GM21528 (cell line): ENCODE measurements around the gene GATAD2A.
"Not testable (repeated sequence)": the region's sequence is repeated elsewhere in the genome, so short reads cannot be mapped to it uniquely, and the experiment has no call there.

ENCODE experiments used
- ATAC-seq: cut with Tn5 transposase; IDR thresholded peaks from one replicate; pipeline ENCODE4 v1.9.1; 2021; ENCODE audit warnings: mild to moderate bottlenecking, moderate library complexity; ENCODE audit not compliant: unreplicated experiment, low FRiP score

Gene GATAD2A

GRCh38 chr19:19385896-19386869 is 19.3 kb upstream of the GATAD2A start:
- ATAC-seq = peak; percentile 17

- ATAC-seq = no peak
These were observed 18.4 kb upstream of the GATAD2A start for GRCh38 chr19:19387108-19387507.

GRCh38 chr19:19388568-19389555 is 16.6 kb upstream of the GATAD2A start:
- no peak for ATAC-seq

DNA sequence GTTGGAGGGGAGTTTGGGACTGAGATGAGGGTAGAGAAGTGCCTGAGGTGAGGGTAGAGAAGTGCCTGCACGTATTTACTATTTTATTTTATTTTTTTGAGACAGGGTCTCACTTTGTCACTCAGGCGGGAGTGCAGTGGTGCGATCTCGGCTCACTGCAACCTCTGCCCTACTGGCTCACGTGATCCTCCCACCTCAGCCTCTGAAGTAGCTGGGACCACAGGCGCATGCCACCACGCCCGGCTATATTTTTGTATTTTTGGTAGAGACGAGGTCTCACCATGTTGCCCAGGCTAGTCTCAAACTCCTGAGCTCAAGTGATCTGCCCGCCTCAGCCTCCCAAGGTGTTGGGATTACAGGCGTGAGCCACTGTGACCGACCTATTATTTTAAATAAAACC is 15.8 kb upstream of the GATAD2A start:
- ATAC-seq = not testable (repeated sequence)

DNA sequence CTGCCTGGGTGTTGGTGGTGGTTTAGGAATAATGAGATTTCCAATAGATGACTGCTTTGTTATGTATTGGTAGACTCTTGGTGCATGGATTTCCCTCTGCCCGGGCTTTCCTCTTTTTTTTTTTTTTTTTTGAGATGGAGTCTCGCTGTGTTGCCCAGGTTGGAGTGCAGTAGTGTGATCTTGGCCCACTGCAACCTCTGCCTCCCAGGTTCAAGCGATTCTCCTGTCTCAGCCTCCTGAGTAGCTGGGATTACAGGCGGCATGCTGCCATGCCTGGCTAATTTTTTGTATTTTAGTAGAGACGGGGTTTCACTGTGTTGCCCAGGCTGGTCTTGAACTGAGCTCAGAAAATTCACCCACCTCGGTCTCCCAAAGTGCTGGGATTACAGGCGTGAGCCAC is 11.1 kb upstream of the GATAD2A start:
- not testable (repeated sequence) for ATAC-seq

GRCh38 chr19:19399733-19400433 is 5.6 kb upstream of the GATAD2A start:
- ATAC-seq = no peak

DNA sequence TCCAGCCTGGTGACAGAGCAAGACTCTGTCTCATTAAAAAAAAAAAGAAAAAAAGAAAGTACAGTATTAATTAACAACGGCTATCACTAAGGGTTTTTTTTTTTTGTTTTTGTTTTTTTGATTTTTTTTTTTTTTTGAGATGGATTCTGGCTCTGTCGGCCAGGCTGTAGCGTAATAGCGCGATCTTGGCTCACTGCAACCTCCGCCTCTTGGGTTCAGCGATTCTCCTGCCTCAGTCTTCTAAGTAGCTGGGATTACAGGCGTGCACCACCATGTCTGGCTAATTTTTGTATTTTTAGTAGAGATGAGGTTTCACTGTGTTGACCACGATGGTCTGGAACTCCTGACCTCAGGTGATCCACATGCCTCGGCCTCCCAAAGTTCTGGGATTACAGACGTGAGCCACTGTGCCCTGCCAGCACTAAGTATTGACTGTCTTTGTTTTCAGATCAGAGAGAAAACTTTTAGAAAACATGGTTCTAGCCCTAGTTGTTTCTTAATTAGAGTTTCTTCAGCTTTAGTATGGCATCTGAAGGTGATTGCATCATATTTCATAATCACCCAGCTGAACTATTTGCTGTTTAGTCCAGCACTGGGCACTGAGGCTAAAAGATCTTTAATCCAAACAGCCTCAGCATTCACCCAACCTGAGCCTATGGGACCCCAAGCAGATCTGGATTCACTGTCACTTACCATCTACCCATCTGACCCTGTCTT is 2.7 kb upstream of the GATAD2A start:
- no peak for ATAC-seq

DNA sequence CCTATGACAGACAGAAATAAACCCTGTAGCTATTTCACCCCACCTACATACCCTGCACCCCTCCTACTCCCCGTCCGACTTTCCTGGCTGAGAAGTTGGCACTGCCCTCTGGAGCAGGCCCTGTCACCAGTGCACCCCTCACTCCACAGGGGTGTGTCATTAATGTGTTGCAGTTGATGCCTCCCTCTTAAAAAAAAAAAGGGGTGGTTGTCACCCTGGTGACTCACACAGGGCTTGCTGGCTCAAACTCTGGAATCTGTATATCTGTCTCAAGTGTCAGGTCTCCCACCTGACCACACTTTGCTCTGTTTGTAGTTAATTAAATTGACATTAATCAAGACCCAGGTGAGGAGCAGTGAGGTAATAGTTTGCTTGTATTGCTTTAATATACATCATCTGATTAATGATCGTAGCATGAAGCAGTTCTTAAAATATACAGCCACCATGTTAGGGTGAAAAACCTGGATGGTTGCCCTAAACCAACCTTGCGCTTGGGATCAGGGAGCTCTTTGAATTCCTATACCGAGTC is 2.0 kb upstream of the GATAD2A start:
- no peak for ATAC-seq

- peak; percentile 20 for ATAC-seq
These were observed 749 bp downstream of the GATAD2A start for GRCh38 chr19:19405971-19406877.

DNA sequence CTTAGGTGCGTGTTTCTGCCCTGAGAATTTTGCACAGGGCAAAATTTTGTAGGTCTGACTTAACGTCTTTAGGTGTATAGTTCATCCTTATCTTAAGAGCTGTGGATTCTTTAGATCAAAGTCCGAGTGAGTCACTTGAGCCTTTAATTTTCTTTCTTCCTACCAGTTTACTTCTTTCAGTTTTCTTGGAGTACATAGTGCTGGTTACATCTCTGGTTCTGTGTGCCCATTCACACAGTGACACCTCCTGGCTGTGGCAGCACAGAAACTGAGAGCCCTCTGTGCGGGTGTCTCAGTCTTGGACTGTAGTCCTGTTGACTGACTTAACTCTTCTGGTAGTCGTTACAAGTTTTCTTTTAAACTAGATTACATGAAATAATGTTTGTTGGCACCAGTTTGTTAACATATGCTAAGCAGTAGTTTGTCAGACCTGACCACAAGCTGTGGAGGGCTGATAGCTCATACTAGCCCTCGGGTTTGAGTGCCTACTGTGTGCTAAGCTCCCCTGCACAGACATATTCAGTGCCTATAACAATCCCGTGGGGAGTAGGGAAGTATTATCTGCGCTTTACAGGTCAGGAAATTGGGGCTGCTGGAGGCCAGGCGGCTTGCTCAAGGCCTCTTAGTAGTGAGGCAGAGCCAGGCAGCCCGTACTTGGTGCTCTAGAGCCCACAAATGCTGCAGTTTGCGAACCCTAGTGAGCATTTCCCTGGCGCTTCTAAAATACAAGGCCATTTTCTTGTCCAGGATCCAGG is 1.6 kb downstream of the GATAD2A start:
- peak; percentile 33 for ATAC-seq

DNA sequence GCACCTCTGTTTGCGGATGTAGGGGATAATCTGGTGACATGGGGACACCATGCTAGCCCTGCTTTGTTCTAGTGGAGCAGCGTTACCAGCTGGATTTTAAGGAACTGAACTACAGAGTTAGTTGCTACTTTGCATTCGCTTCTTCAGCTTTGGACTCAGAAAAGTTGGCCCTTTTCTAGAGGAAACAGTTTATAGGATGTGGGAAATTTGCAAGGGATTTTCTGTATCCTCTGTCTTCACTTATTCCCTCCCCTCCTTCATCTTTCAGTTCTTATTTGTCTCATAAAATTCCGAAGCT is 2.1 kb downstream of the GATAD2A start:
- no peak for ATAC-seq

- ATAC-seq = no peak
These were observed 3.7 kb downstream of the GATAD2A start for GRCh38 chr19:19409205-19409604.

DNA sequence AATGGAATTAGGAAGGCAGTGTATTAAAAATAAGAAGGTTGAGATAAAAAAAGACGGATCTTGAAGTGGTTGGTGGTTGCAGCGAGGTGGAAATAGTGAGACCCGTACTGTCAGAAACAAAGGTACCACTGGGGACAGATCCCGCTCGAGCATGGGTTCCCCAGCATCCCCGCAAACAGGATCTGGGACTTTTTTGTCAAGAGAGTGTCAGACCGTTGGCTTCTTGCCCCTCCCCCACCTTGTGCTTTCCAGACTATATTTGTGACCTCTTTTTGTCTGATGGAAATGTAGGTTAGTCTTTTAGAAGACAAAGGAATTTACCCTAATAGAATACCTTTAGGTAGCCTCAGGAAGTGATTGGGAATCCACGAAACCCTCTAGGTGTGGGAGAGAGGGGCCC is 4.2 kb downstream of the GATAD2A start:
- ATAC-seq = no peak

- ATAC-seq = no peak
These were observed 5.4 kb downstream of the GATAD2A start for GRCh38 chr19:19410553-19411550.

GRCh38 chr19:19416280-19416679 is 10.8 kb downstream of the GATAD2A start:
- ATAC-seq = no peak

DNA sequence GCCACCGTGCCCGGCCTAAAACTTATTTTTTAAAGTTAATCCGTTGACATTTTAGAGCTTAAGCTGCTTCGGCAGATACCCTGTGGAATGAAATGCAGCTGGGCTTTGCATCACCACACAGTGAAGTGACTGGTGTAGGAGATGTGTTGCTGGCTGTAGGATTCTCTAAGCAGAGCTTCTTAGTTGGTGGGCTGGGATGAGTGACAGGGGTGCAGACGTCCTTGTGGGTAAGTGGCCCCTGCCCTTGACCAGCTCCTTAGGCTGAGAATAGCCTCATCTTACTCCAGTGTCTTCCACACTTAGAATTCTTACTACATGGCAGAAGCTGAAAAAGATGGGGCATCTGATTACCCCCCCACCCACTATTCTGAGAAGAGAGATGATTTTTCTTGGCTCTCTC is 11.6 kb downstream of the GATAD2A start:
- ATAC-seq = no peak
